AG09309 (cell line): ENCODE measurements around the gene FEN1.

ENCODE experiments used
- DNase-seq: peaks from one replicate; pipeline ENCODE4 v3.0.0-alpha.2; 2010; ENCODE audit warnings: low read depth
- H3K4me3 ChIP-seq: 2 replicates; pipeline ENCODE4 v1.5.1; 2011; ENCODE audit warnings: mild to moderate bottlenecking, low read depth, low read length, moderate library complexity; ENCODE audit not compliant: control insufficient read depth
- TF ChIP-seq, protein P1 (sequence below): IDR thresholded peaks from 2 replicates; pipeline ENCODE4 v1.5.1; 2011; ENCODE audit warnings: mild to moderate bottlenecking, low read depth, low read length, inconsistent platforms; ENCODE audit not compliant: insufficient read depth, control insufficient read depth; ENCODE audit errors: missing control alignments

FEN1 gene, protein sequence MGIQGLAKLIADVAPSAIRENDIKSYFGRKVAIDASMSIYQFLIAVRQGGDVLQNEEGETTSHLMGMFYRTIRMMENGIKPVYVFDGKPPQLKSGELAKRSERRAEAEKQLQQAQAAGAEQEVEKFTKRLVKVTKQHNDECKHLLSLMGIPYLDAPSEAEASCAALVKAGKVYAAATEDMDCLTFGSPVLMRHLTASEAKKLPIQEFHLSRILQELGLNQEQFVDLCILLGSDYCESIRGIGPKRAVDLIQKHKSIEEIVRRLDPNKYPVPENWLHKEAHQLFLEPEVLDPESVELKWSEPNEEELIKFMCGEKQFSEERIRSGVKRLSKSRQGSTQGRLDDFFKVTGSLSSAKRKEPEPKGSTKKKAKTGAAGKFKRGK

DNA sequence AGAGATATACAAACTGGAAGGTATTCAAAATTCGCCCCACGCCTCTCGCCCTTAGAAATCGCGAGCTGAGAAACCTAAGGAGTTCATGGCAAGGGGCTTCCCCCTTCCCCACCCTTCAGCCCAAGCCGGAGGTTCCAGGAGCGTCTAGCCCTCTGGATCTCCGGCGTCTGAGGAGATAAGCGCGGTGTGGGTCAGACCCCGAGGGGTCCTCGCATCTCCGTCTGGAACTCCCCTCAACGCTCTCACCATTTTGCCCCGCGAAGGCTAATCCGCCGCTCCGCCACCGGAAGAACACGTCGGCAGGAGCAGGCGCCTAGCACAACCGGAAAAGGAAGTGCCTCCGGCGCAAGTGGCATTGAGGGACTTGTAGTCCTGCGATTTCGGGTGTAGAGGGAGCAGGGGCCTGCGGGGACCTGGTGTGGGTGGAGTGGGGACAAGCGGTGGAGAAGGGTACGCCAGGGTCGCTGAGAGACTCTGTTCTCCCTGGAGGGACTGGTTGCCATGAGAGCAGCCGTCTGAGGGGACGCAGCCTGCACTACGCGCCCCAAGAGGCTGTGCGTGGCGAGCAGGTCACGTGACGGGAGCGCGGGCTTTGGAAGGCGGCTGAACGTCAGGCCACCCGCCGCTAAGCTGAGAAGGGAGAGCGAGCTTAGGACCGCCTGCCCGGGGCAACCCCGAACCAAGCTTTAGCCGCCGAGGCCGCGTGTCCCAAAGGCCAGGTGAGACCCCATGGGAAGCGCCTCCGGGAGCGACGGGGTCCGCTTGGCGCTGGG, at the start of gene FEN1, which contains the start of gene TMEM258:
Gene FEN1, plus strand, starts transcription at position 602 of the 773 bp plus-strand sequence. CDS start 2,451 bp downstream, outside the sequence.
Gene TMEM258, minus strand, starts transcription at position 290 of the 773 bp plus-strand sequence. Its CDS starts 41 bp downstream, at position 249.
- DNase-seq = peak; percentile 82
- TF ChIP-seq, protein P1, sequence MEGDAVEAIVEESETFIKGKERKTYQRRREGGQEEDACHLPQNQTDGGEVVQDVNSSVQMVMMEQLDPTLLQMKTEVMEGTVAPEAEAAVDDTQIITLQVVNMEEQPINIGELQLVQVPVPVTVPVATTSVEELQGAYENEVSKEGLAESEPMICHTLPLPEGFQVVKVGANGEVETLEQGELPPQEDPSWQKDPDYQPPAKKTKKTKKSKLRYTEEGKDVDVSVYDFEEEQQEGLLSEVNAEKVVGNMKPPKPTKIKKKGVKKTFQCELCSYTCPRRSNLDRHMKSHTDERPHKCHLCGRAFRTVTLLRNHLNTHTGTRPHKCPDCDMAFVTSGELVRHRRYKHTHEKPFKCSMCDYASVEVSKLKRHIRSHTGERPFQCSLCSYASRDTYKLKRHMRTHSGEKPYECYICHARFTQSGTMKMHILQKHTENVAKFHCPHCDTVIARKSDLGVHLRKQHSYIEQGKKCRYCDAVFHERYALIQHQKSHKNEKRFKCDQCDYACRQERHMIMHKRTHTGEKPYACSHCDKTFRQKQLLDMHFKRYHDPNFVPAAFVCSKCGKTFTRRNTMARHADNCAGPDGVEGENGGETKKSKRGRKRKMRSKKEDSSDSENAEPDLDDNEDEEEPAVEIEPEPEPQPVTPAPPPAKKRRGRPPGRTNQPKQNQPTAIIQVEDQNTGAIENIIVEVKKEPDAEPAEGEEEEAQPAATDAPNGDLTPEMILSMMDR = no peak
- peak within 1 kb of the TSS; percentile 98 for H3K4me3 ChIP-seq

DNA sequence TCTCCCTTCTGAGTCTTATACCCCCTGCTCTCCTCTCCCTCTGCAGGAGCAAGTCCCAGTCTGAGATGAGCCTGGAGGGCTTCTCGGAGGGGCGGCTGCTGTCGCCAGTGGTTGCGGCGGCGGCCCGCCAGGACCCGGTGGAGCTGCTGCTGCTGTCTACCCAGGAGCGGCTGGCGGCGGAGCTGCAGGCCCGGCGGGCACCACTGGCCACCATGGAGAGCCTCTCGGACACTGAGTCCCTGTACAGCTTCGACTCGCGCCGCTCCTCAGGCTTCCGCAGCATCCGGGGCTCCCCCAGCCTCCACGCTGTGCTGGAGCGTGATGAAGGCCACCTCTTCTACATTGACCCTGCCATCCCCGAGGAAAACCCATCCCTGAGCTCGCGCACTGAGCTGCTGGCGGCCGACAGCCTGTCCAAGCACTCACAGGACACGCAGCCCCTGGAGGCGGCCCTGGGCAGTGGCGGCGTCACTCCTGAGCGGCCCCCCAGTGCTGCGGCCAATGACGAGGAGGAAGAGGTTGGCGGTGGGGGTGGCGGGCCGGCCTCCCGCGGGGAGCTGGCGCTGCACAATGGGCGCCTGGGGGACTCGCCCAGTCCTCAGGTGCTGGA, 49.1 kb upstream of the FEN1 start:
- TF ChIP-seq, protein P1 = no peak
- no peak for DNase-seq
- no peak overlapping the region for H3K4me3 ChIP-seq

DNA sequence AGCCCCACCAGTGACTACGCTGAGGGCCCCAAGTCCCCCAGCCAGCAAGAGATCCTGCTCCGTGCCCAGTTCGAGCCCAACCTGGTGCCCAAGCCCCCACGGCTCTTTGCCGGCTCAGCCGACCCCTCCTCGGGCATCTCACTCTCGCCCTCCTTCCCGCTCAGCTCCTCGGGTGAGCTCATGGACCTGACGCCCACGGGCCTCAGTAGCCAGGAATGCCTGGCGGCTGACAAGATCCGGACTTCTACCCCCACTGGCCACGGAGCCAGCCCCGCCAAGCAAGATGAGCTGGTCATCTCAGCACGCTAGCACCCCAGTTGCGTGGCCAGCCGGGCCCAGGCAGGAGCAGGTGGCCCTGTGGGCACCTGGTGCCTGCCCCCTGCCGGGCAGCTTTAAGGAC, 48.5 kb upstream of the FEN1 start:
- TF ChIP-seq, protein P1 = no peak
- no peak for DNase-seq
- H3K4me3 ChIP-seq = no peak overlapping the region

DNA sequence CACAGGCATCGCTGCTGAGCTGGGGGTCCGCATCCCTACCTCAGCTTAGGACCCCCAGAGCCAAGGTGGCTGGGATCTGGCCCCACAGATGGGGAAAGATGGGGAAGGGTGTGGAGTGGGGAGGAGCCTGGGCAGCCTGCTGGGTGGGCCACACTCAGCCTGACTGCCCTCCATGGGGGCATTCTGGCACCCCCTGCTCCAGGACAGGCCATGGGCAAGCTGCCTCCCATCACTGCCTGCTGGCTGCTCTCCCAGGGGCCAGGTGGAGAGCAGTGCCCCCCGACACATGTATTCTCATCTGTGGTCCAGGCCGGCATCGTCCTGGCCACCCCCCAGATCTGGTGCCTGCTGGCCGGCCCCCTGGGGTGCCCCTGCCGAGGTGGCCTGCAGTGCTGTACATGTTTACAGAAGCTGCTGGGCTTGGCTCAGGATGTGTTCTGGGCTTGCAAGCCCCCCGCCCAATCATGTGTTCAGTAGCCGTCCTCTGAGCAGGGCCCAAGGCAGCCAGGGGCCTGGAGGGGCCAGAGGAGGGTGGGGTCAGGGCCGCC, 48.0 kb upstream of the FEN1 start:
- H3K4me3 ChIP-seq = no peak overlapping the region
- DNase-seq = no peak
- TF ChIP-seq, protein P1 = no peak

DNA sequence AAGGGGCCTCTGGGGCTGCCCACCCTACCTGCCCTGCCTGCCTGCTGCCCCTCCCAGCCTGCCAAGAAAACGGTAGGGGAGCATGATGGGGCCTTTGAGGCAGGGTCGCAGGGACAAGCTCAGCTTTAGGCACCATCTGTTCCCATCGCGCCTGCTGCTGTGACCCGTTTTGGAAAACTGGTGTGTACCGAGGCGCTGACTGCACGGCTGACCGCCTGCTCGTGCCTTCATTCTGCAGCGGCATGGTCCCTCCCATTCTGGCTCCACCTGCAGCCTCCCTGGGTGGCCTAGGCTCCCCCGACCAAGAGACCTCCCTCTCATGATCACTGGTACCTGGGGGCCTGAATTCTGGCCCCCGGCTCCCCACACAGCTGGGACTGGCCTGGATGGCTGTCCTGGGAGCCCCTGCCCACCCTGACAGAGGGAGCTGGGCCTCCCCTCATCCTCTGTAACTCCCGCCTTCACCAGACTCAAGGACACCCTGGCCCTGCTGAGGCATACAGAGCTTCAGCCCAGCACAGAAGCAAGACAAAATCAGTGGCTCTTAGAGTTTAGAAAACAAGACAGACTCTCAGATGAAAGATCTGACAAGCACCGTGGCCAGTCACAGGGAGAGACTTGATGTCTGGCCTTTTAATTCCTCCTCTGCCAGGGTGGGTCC, 46.8 kb upstream of the FEN1 start:
- no peak for DNase-seq
- TF ChIP-seq, protein P1 = no peak
- no peak overlapping the region for H3K4me3 ChIP-seq

DNA sequence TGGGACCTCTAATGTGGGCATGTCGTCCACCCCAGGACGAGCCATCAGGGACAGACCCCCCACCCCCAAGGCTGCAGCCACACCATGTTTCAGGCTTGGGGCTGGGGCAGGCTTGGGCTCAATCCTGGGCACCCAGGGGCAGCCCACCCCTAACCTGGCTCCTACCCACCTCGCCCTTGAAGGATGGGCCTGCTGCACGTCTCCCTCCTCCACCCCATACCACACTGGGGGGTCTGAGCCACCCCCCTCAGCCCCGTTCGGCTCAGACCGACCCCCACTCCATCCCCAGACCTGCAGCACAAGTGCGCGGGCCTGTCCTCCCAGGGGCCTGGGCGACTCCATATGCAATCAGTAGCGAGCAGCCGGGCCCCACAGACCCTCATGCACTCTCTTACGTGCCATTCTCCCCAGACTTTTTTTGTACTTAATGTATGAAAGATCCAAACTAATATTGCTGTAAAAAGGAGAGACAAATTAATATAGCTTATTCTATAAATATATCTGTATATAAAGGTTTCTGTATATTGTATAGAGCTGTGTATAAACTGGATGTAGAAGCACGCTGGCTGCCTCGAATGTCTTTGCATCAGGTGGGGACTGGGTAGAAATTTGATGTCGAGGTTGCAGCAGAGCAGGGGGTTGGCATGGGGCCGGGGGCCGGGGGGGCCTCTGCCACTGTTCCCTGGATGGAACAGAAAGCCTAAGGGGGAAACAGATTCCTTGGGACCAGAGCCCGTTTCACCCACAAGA, 46.1 kb upstream of the FEN1 start:
- no peak for DNase-seq
- TF ChIP-seq, protein P1 = no peak
- no peak overlapping the region for H3K4me3 ChIP-seq
